ENCODE data around the gene IFI35. TPM values are rescaled to one million over a fixed set of nuclear protein-coding genes. Genes with fewer than 3 reads are reported as not detected.
"Not testable (repeated sequence)": the region's sequence is repeated elsewhere in the genome, so short reads cannot be mapped to it uniquely, and the experiment has no call there.

IFI35 gene
- total and polyA plus RNA-seq, 8 donors, result 4.0 to 145 (median 30.2) TPM

GRCh38 chr17:42999003-42999525 is 7.5 kb upstream of the IFI35 start:
- H3K36me3 ChIP-seq, result peaks cover 39 to 60% (median 54%) of the 10 kb centered on the region in 4 donors
- TF ChIP-seq CTCF (IDR thresholded peaks at IDR 0.05) (no peak), POLR2A (IDR thresholded peaks at IDR 0.05) (no peak), POLR2AphosphoS5 (IDR thresholded peaks at IDR 0.05) (no peak), EP300 (IDR thresholded peaks at IDR 0.05) (no peak)
- H3K4me3 ChIP-seq, result peak overlapping the region; percentile 62 to 80 (median 73)
- H3K9me3 ChIP-seq, result no peaks in the 10 kb centered on the region
- no peak for DNase-seq
- H3K27ac ChIP-seq, result peak overlapping the region; percentile 83 to 95 (median 92)
- H3K27me3 ChIP-seq, result no peaks in the 10 kb centered on the region
- H3K4me1 ChIP-seq, result peaks cover 26 to 53% (median 30%) of the 10 kb centered on the region in 4 donors
- 5 to 12% (median 7%) methylated on average over 10 of the region's 10 CpGs for WGBS, 5 donors
- intact Hi-C loops (cut with DNase I; ENCODE audit: low total_unique reads), result no loop called here

GRCh38 chr17:43000894-43001293 is 5.7 kb upstream of the IFI35 start:
- WGBS, 5 donors, result 89 to 93% (median 91%) methylated on average over 13 of the region's 13 CpGs
- H3K27me3 ChIP-seq; H3K9me3 ChIP-seq; H3K4me3 ChIP-seq; DNase-seq; intact Hi-C loops (cut with DNase I; ENCODE audit: low total_unique reads): not testable (repeated sequence)
- Histone ChIP-seq H3K27ac (peak overlapping the region in 4 of 5 donors; percentile 33 to 93 (median 60)), H3K36me3 (peaks cover 39 to 56% (median 54%) of the 10 kb centered on the region in 4 donors), H3K4me1 (peaks cover 26 to 53% (median 30%) of the 10 kb centered on the region in 4 donors)

GRCh38 chr17:43003542-43004172 is 2.9 kb upstream of the IFI35 start:
- Histone ChIP-seq H3K27ac (peak overlapping the region in 3 of 5 donors; percentile 10 to 33 (median 15)), H3K4me3 (no peak overlapping the region), H3K4me1 (peaks cover 26 to 66% (median 37%) of the 10 kb centered on the region in 4 donors), H3K27me3 (no peaks in the 10 kb centered on the region), H3K9me3 (no peaks in the 10 kb centered on the region), H3K36me3 (peaks cover 39 to 56% (median 54%) of the 10 kb centered on the region in 4 donors)
- TF ChIP-seq EP300 (IDR thresholded peaks at IDR 0.05), result no peak
- intact Hi-C loops (cut with DNase I; ENCODE audit: low total_unique reads), result no loop called here
- 65 to 80% (median 72%) methylated on average over 5 of the region's 5 CpGs for WGBS, 5 donors
- no peak for DNase-seq

GRCh38 chr17:43010667-43011308 is 4.2 kb downstream of the IFI35 start:
- Histone ChIP-seq H3K9me3 (no peaks in the 10 kb centered on the region), H3K36me3 (peaks cover 14 to 44% (median 38%) of the 10 kb centered on the region in 4 donors), H3K27ac (peak overlapping the region in 3 of 5 donors; percentile 7 to 25 (median 20)), H3K4me3 (no peak overlapping the region), H3K4me1 (peaks cover 29 to 86% (median 49%) of the 10 kb centered on the region in 4 donors), H3K27me3 (no peaks in the 10 kb centered on the region)
- 76 to 83% (median 81%) methylated on average over 5 of the region's 5 CpGs for WGBS, 5 donors
- TF ChIP-seq POLR2AphosphoS5 (IDR thresholded peaks at IDR 0.05) (peak in 1 of 3 donors; percentile 6), CTCF (IDR thresholded peaks at IDR 0.05) (no peak)
- DNase-seq, result peak in 1 of 2 donors; percentile 72
- intact Hi-C loops (cut with DNase I; ENCODE audit: low total_unique reads), result no loop called here

- Histone ChIP-seq H3K36me3 (peaks cover 21 to 56% (median 49%) of the 10 kb centered on the region in 4 donors), H3K27me3 (no peaks in the 10 kb centered on the region), H3K9me3 (no peaks in the 10 kb centered on the region), H3K4me3 (no peak overlapping the region), H3K4me1 (peaks cover 36 to 87% (median 48%) of the 10 kb centered on the region in 4 donors), H3K27ac (peak overlapping the region in 4 of 5 donors; percentile 10 to 47 (median 32))
- intact Hi-C loops (cut with DNase I; ENCODE audit: low total_unique reads), result no loop called here
- 56 to 70% (median 64%) methylated on average over 12 to 15 of the region's 15 CpGs for WGBS, 5 donors
- no peak for DNase-seq
- TF ChIP-seq EP300 (IDR thresholded peaks at IDR 0.05) (no peak), POLR2AphosphoS5 (IDR thresholded peaks at IDR 0.05) (peak in 1 of 3 donors; percentile 2), POLR2A (IDR thresholded peaks at IDR 0.05) (no peak), CTCF (IDR thresholded peaks at IDR 0.05) (no peak)
Observed at GRCh38 chr17:43011728-43012472, 5.3 kb downstream of the IFI35 start.

All from stomach (tissue), 9 donors.